DND-41 (cell line): ENCODE results near the gene EVL.

ENCODE experiments used
- ATAC-seq: fragments of 200-7000 bp; cut with Tn5 transposase; 3 replicates; pipeline ENCODE4 v1.9.1; 2021; ENCODE audit warnings: low read depth; ENCODE audit not compliant: insufficient read depth
- DNase-seq: peaks from one replicate; pipeline ENCODE4 v3.0.0-alpha.2; 2020
- H2AFZ ChIP-seq: 2 replicates; pipeline ENCODE4 v1.6.0; 2012; ENCODE audit warnings: low read depth, low read length
- H3K27ac ChIP-seq: 2 replicates; pipeline ENCODE4 v1.5.1; 2012; ENCODE audit warnings: low read length, inconsistent platforms
- H3K27me3 ChIP-seq: fragments of 200-600 bp; sonication (generic); 2 replicates; pipeline ENCODE4 v1.6.0; 2012; ENCODE audit warnings: low read length, mild to moderate bottlenecking, inconsistent platforms; ENCODE audit not compliant: insufficient read depth, poor library complexity
- H3K36me3 ChIP-seq: 2 replicates; pipeline ENCODE4 v1.5.1; 2012; ENCODE audit warnings: low read length, inconsistent platforms; ENCODE audit not compliant: insufficient read depth
- H3K4me1 ChIP-seq: 2 replicates; pipeline ENCODE4 v1.5.1; 2012; ENCODE audit warnings: mild to moderate bottlenecking, low read length; ENCODE audit not compliant: insufficient read depth
- H3K4me2 ChIP-seq: 2 replicates; pipeline ENCODE4 v1.6.0; 2012; ENCODE audit warnings: mild to moderate bottlenecking, moderate library complexity, low read length, inconsistent platforms; ENCODE audit not compliant: insufficient read depth
- H3K4me3 ChIP-seq, 2 experiments: fragments of 200-600 bp in 1 of 2; shearing (Covaris generic) in 1 of 2; 2 replicates each; pipeline ENCODE4 v1.5.1; 2012 to 2016; ENCODE audit warnings: inconsistent platforms in 2 of 2, low read length in 2 of 2, mild to moderate bottlenecking in 2 of 2, low read depth in 1 of 2, moderate library complexity in 1 of 2
- H3K79me2 ChIP-seq: 2 replicates; pipeline ENCODE4 v1.6.0; 2012; ENCODE audit warnings: low read length, inconsistent platforms; ENCODE audit not compliant: insufficient read depth
- H3K9ac ChIP-seq: 2 replicates; pipeline ENCODE4 v1.6.0; 2012; ENCODE audit warnings: low read depth, mild to moderate bottlenecking, inconsistent platforms, low read length, moderate library complexity
- H3K9me3 ChIP-seq: 2 replicates; pipeline ENCODE4 v1.5.1; 2012; ENCODE audit warnings: low read length, moderate library complexity, mild to moderate bottlenecking, inconsistent platforms; ENCODE audit not compliant: insufficient read depth, severe bottlenecking
- H4K20me1 ChIP-seq: 2 replicates; pipeline ENCODE4 v1.6.0; 2012; ENCODE audit warnings: low read length; ENCODE audit not compliant: insufficient read depth
- CTCF ChIP-seq: IDR thresholded peaks from 2 replicates; pipeline ENCODE4 v1.5.1; 2012; ENCODE audit warnings: borderline replicate concordance, low read length, moderate library complexity, mild to moderate bottlenecking; ENCODE audit not compliant: poor library complexity, severe bottlenecking; ENCODE audit errors: extremely low read depth
- EZH2 ChIP-seq: IDR thresholded peaks from 3 replicates; pipeline ENCODE4 v1.6.1; 2012; ENCODE audit warnings: borderline replicate concordance, low read depth, mild to moderate bottlenecking, moderate library complexity, low read length, inconsistent platforms; ENCODE audit not compliant: severe bottlenecking

Gene EVL

GRCh38 chr14:100085462-100085861, 20.2 kb downstream of the EVL start:
- no peak for ATAC-seq

GRCh38 chr14:100086361-100086760, 21.1 kb downstream of the EVL start:
- no peak overlapping the region for H2AFZ ChIP-seq
- H3K36me3 ChIP-seq = peaks cover 93% of the 10 kb centered on the region
- H3K4me2 ChIP-seq = no peak overlapping the region
- no peaks in the 10 kb centered on the region for H3K27me3 ChIP-seq
- no peak overlapping the region for H3K4me3 ChIP-seq
- DNase-seq (no peak), ATAC-seq (no peak)
- H3K79me2 ChIP-seq = peaks cover 99% of the 10 kb centered on the region
- no peaks in the 10 kb centered on the region for H3K9me3 ChIP-seq
- TF ChIP-seq EZH2 (no peak), CTCF (no peak)
- H3K27ac ChIP-seq = peak overlapping the region; percentile 59
- no peak overlapping the region for H3K9ac ChIP-seq
- H3K4me1 ChIP-seq = peaks cover 60% of the 10 kb centered on the region
- H4K20me1 ChIP-seq = peaks cover 79% of the 10 kb centered on the region

More at GRCh38 chr14:100085462-100085861, 20.2 kb downstream of the EVL start:
- Histone ChIP-seq H3K27me3 (no peaks in the 10 kb centered on the region), H3K9me3 (no peaks in the 10 kb centered on the region), H3K4me3 (no peak overlapping the region), H3K4me2 (no peak overlapping the region; the same call in 1 of the 2 replicates), H2AFZ (no peak overlapping the region), H3K36me3 (peaks cover 86% of the 10 kb centered on the region), H3K79me2 (peaks cover 99% of the 10 kb centered on the region), H3K27ac (peak overlapping the region; percentile 34), H3K4me1 (peaks cover 69% of the 10 kb centered on the region), H4K20me1 (peaks cover 71% of the 10 kb centered on the region), H3K9ac (no peak overlapping the region)
- no peak for DNase-seq
- no peak for TF ChIP-seq CTCF
- TF ChIP-seq EZH2 = no peak

DNA sequence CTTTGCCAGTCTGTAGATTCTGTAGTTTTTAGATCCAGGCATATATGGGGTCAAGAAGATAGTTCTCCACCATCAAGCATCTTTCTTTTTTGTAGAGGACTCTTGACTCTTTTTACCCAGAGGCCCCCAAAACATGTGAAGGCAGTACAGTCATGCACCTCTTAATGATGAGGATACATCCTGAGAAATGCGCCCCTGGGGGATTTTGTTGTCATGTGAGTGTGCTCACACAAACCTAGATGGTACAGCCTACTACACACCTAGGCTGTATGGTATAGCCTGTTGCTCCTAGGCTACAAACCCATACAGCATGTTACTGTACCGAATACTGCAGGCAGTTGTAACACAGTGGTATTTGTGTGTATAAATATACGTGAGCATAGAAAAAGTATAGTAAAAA, 23.0 kb downstream of the EVL start:
- no peak overlapping the region for H3K4me3 ChIP-seq
- H3K4me1 ChIP-seq = peaks cover 41% of the 10 kb centered on the region
- peak overlapping the region; percentile 56 for H3K27ac ChIP-seq
- no peak for TF ChIP-seq EZH2
- no peak for TF ChIP-seq CTCF
- no peaks in the 10 kb centered on the region for H3K27me3 ChIP-seq
- DNase-seq = no peak
- no peak overlapping the region for H2AFZ ChIP-seq
- no peak overlapping the region for H3K4me2 ChIP-seq
- peaks cover 84% of the 10 kb centered on the region for H4K20me1 ChIP-seq
- ATAC-seq = no peak
- peaks cover 99% of the 10 kb centered on the region for H3K36me3 ChIP-seq
- no peaks in the 10 kb centered on the region for H3K9me3 ChIP-seq
- H3K9ac ChIP-seq = no peak overlapping the region
- peaks cover 99% of the 10 kb centered on the region for H3K79me2 ChIP-seq

- no peaks in the 10 kb centered on the region for H3K27me3 ChIP-seq
- no peak overlapping the region for H2AFZ ChIP-seq
- no peaks in the 10 kb centered on the region for H3K9me3 ChIP-seq
- peaks cover 88% of the 10 kb centered on the region for H4K20me1 ChIP-seq
- H3K27ac ChIP-seq = peak overlapping the region; percentile 49; the same call in 1 of the 2 replicates
- peaks cover 23% of the 10 kb centered on the region for H3K4me1 ChIP-seq
- H3K9ac ChIP-seq = no peak overlapping the region
- H3K4me2 ChIP-seq = no peak overlapping the region
- TF ChIP-seq CTCF (no peak), EZH2 (no peak)
- no peak for ATAC-seq
- H3K36me3 ChIP-seq = peaks cover 100% of the 10 kb centered on the region
- peaks cover 100% of the 10 kb centered on the region for H3K79me2 ChIP-seq
- H3K4me3 ChIP-seq = no peak overlapping the region
- DNase-seq = no peak
These were observed 26.2 kb downstream of the EVL start for GRCh38 chr14:100091386-100091785.
